Endothelial cell of umbilical vein (primary cell): ENCODE measurements around the gene ARHGEF7.

Experiments
- EZH2 ChIP-seq: IDR thresholded peaks from 2 replicates; pipeline ENCODE4 v1.6.1; 2012; ENCODE audit warnings: borderline replicate concordance, low read depth, mild to moderate bottlenecking, moderate library complexity, low read length, inconsistent platforms; ENCODE audit not compliant: severe bottlenecking
- FOS ChIP-seq: IDR thresholded peaks from 2 replicates; pipeline ENCODE4 v1.6.1; 2011; ENCODE audit warnings: mild to moderate bottlenecking, low read length, moderate library complexity, borderline replicate concordance; ENCODE audit not compliant: insufficient read depth
- JUN ChIP-seq: IDR thresholded peaks from 2 replicates; pipeline ENCODE4 v1.6.1; 2011; ENCODE audit warnings: borderline replicate concordance, low read depth; ENCODE audit not compliant: insufficient read length, insufficient read depth
- POLR2A ChIP-seq: IDR thresholded peaks from 2 replicates; pipeline ENCODE4 v1.6.1; 2012; ENCODE audit warnings: low read depth, mild to moderate bottlenecking, control low read depth, low read length
- POLR2AphosphoS5 ChIP-seq: IDR thresholded peaks from 2 replicates; pipeline ENCODE4 v1.6.1; 2012; ENCODE audit warnings: low read depth, mild to moderate bottlenecking, control low read depth, low read length, moderate library complexity; ENCODE audit not compliant: insufficient read depth
- TF ChIP-seq, protein P1 (sequence below), 2 donors: IDR thresholded peaks; 1 replicate in 1 of 2; 2 replicates in 1 of 2; pipeline ENCODE4 v1.5.1; 2011; ENCODE audit warnings: low read length in 2 of 2, mild to moderate bottlenecking in 2 of 2, moderate library complexity in 2 of 2, control low read depth in 1 of 2, inconsistent platforms in 1 of 2, low read depth in 1 of 2; ENCODE audit not compliant: insufficient read depth in 1 of 2; ENCODE audit errors: extremely low read depth in 1 of 2
- TF ChIP-seq, protein P2 (sequence below): IDR thresholded peaks from 2 replicates; pipeline ENCODE4 v1.6.1; 2011; ENCODE audit not compliant: insufficient read depth, insufficient read length

DNA sequence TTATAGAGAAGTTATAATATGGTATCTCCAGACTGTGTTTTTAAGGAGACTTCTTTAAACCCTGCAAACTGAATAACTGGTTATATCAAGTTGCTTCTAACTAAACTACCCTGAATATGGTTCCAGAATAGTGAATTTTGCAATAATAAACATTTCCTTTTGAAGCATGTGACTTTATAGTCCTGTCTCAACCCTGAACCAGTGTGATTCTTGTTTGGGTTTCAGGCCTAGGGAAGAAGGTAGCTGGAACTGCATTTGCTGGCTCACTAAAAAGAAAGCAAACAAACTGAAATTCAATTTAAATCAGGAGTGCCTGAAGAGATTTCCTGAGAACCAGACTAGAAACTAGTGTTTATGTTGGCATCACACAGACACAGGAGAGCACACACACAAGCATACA is 4.9 kb downstream of the ARHGEF7 start:
- TF ChIP-seq EZH2 (no peak), POLR2A (no peak), POLR2AphosphoS5 (no peak), FOS (no peak), JUN (no peak)
- TF ChIP-seq, protein P1, sequence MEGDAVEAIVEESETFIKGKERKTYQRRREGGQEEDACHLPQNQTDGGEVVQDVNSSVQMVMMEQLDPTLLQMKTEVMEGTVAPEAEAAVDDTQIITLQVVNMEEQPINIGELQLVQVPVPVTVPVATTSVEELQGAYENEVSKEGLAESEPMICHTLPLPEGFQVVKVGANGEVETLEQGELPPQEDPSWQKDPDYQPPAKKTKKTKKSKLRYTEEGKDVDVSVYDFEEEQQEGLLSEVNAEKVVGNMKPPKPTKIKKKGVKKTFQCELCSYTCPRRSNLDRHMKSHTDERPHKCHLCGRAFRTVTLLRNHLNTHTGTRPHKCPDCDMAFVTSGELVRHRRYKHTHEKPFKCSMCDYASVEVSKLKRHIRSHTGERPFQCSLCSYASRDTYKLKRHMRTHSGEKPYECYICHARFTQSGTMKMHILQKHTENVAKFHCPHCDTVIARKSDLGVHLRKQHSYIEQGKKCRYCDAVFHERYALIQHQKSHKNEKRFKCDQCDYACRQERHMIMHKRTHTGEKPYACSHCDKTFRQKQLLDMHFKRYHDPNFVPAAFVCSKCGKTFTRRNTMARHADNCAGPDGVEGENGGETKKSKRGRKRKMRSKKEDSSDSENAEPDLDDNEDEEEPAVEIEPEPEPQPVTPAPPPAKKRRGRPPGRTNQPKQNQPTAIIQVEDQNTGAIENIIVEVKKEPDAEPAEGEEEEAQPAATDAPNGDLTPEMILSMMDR (IDR thresholded peaks at IDR 0.05; ENCODE audit: extremely low read depth in 1 of 2, insufficient read depth in 1 of 2, low read depth in 1 of 2, low read length in 2 of 2), result no peak
- TF ChIP-seq, protein P2, sequence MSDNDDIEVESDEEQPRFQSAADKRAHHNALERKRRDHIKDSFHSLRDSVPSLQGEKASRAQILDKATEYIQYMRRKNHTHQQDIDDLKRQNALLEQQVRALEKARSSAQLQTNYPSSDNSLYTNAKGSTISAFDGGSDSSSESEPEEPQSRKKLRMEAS, result no peak
